Heart right ventricle (tissue), 16 donors: ENCODE results near the gene PLA2G12A. TPM values are rescaled to one million over a fixed set of nuclear protein-coding genes. Genes with fewer than 3 reads are reported as not detected.

Experiments
- ATAC-seq, 8 donors: fragments of 200-7000 bp; cut with Tn5 transposase; one replicate each; pipeline ENCODE4 v1.9.1; 2020; ENCODE audit warnings: mild to moderate bottlenecking in 8 of 8, moderate library complexity in 8 of 8, moderate number of reproducible peaks in 1 of 8
- DNase-seq, 2 donors: peaks; one replicate each; pipeline ENCODE4 v3.0.0-alpha.2; 2020
- H3K27ac ChIP-seq, 10 donors: fragments of 200-600 bp; sonication (generic) in 2 of 10; one replicate each; pipeline versions ENCODE4 v1.5.0 to v1.8.0; 2020 to 2022; ENCODE audit warnings: mild to moderate bottlenecking in 3 of 10
- H3K27me3 ChIP-seq, 7 donors: fragments of 200-600 bp; one replicate each; pipeline ENCODE4 v1.8.0; 2021 to 2022; ENCODE audit warnings: mild to moderate bottlenecking in 2 of 7
- H3K36me3 ChIP-seq, 9 donors: fragments of 200-600 bp; sonication (generic) in 1 of 9; one replicate each; pipeline versions ENCODE4 v1.5.0 to v1.8.0; 2020 to 2022; ENCODE audit warnings: mild to moderate bottlenecking in 2 of 9
- H3K4me1 ChIP-seq, 9 donors: fragments of 200-600 bp; sonication (generic) in 1 of 9; one replicate each; pipeline versions ENCODE4 v1.5.0 to v1.8.0; 2020 to 2022; ENCODE audit warnings: mild to moderate bottlenecking in 4 of 9
- H3K4me3 ChIP-seq, 10 donors: fragments of 200-600 bp; sonication (generic) in 2 of 10; one replicate each; pipeline versions ENCODE4 v1.5.0 to v1.8.0; 2020 to 2022; ENCODE audit warnings: mild to moderate bottlenecking in 7 of 10, moderate library complexity in 2 of 10
- H3K9me3 ChIP-seq, 11 donors: fragments of 200-600 bp in 10 of 11; sonication (generic) in 2 of 11; one replicate each; pipeline versions ENCODE4 v1.5.0 to v1.8.0; 2013 to 2022; ENCODE audit warnings: mild to moderate bottlenecking in 2 of 11, control low read depth in 1 of 11, moderate library complexity in 1 of 11
- WGBS, 2 donors: extraction: QIAGEN DNeasy Blood & Tissue Kit; methylation state at CpG; one replicate each; pipeline ENCODE4 v1.1.7; 2013; ENCODE audit warnings: inconsistent platforms in 1 of 2; 5-methylcytosine and 5-hydroxymethylcytosine counted together
- intact Hi-C, 10 donors: fragments of 100-400 bp; cut with DNase I; formaldehyde crosslinking; loops; one replicate each; pipeline versions ENCODE4 v1.11.1 to v1.14.2; 2022
- polyA plus RNA-seq, 2 donors: library from polyadenylated mRNA; stranded (reverse); fragments of 200-250 nt; gene quantifications; one replicate each; pipeline ENCODE4 v1.2.3, GENCODE V29; 2013
- total RNA-seq, 10 donors: library from RNA; stranded (reverse); fragmentation: NEBNext Ultra II Directional in 3 of 10; extraction: Animal tissue kit (Norgen Biotek cat#: 25700) in 3 of 10; gene quantifications; one replicate each; pipeline versions ENCODE4 v1.2.1 to v1.2.4, GENCODE V29; 2021 to 2023
- TF ChIP-seq, protein P1 (sequence below), 9 donors: fragments of 200-600 bp; sonication (generic) in 2 of 9; IDR thresholded peaks; one replicate each; pipeline versions ENCODE4 v1.5.0 to v1.8.0; 2021 to 2022; ENCODE audit warnings: antibody characterized with exemption in 9 of 9, mild to moderate bottlenecking in 5 of 9, moderate library complexity in 1 of 9
- donor health status: Arrhythmogenic right ventricular cardiomyopathy.
- donor health status: ischemic (EF 13 %, LVEDD 7.1; RV severe dilation, severe dysfunction).
- donor health status: healthy with polysubstance abuse.
- donor health status: DM: no; HTN: yes; CAD: no.
- donor health status: DM: no; HTN: no; CAD: no.
- donor health status: ischemic (EF 25% LVEDD 6.9; RV normal size, moderate dysfunction).
- donor health status: ischemic (EF 25% LVEDD 5.7; RV mildly dilated, moderate dysfunction).
- donor health status: healthy.
- donor health status: DM: yes; HTN: yes; CAD: no.
- donor health status: Ischemic cardiomyopathy.
- donor health status: ischemic (EF 35%, LVEDD 5.7; RV mildly dilated, moderate dysfunction).
- donor health status: nonischemic (EF 11% LVEDD 7.7; RV severe dilation, severe dysfunction).
- donor health status: DM: yes; HTN: yes; CAD: no.
- donor health status: PGD.
- donor health status: ischemic (EF 29% LVEDD 5.4; RV normal size, mild dysfunction).
- donor health status: nonischemic (EF 23%, LVEDD 6.1; RV moderate dilation, normal function).

The PLA2G12A gene
- total and polyA plus RNA-seq, 12 donors = 14.3 to 100 (median 47.3) TPM

DNA sequence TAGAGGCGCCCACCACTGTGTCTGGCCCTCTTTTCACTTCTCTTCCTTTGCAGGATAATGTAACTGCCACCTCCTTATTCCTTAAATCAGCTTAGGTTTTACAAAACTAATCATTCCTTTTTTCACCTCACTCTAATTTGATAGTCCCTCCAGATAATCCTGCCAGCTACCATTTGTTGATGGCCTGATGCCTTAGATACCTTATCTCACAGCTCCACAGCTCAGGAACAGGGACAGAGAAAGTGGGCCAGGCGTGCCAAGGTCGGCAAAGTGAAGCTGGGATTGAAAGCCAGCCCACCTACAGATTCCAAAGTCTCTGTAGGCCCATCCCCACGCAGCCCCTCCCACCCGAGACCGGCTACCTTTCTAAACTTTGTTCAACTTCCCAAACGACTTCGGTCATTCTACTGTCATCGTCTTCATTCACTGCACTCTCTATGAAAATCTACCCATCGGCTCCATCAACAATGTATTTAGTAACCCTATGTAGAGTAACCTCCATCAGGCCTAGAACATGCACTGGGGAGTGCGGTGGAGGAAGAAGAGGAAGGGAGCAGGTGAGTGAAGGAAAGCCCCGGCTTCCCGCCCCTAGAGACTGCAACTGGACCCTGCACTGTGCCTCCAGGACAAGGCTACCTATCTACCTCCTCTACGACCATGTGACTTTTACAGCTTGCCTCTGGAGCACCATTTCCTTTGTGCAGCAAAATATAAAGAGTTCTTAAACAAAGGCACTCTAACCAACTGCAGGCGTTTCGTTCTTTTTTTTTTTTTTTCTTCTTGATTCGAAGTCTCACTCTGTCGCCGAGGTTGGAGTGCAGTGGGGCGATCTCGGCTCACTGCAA lies 28.1 kb downstream of the PLA2G12A start:
- no peaks in the 10 kb centered on the region for H3K27me3 ChIP-seq
- intact Hi-C loops = loop anchor here in 9 of 10 donors (2.0 to 10.0 kb wide), 10 partner anchors 101 to 274 kb away; partner anchors contain the start of genes GAR1 (in 8 of the 9), CFI (in 3 of the 9) and MCUB (in 2 of the 9)
- H3K9me3 ChIP-seq = peaks cover 0 to 1% (median 0%) of the 10 kb centered on the region in 11 donors
- peak overlapping the region; percentile 64 to 96 (median 86) for H3K4me3 ChIP-seq
- TF ChIP-seq, protein P1, sequence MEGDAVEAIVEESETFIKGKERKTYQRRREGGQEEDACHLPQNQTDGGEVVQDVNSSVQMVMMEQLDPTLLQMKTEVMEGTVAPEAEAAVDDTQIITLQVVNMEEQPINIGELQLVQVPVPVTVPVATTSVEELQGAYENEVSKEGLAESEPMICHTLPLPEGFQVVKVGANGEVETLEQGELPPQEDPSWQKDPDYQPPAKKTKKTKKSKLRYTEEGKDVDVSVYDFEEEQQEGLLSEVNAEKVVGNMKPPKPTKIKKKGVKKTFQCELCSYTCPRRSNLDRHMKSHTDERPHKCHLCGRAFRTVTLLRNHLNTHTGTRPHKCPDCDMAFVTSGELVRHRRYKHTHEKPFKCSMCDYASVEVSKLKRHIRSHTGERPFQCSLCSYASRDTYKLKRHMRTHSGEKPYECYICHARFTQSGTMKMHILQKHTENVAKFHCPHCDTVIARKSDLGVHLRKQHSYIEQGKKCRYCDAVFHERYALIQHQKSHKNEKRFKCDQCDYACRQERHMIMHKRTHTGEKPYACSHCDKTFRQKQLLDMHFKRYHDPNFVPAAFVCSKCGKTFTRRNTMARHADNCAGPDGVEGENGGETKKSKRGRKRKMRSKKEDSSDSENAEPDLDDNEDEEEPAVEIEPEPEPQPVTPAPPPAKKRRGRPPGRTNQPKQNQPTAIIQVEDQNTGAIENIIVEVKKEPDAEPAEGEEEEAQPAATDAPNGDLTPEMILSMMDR (IDR thresholded peaks at IDR 0.05) = no peak
- peak overlapping the region in 8 of 10 donors; percentile 78 to 87 (median 82) for H3K27ac ChIP-seq
- ATAC-seq (no peak), DNase-seq (no peak)
- WGBS, 2 donors = 51 to 59% methylated on average over 21 of the region's 21 CpGs
- peaks cover 2 to 26% (median 15%) of the 10 kb centered on the region in 9 donors for H3K4me1 ChIP-seq
- H3K36me3 ChIP-seq = peaks cover 0 to 14% (median 0%) of the 10 kb centered on the region in 9 donors

DNA sequence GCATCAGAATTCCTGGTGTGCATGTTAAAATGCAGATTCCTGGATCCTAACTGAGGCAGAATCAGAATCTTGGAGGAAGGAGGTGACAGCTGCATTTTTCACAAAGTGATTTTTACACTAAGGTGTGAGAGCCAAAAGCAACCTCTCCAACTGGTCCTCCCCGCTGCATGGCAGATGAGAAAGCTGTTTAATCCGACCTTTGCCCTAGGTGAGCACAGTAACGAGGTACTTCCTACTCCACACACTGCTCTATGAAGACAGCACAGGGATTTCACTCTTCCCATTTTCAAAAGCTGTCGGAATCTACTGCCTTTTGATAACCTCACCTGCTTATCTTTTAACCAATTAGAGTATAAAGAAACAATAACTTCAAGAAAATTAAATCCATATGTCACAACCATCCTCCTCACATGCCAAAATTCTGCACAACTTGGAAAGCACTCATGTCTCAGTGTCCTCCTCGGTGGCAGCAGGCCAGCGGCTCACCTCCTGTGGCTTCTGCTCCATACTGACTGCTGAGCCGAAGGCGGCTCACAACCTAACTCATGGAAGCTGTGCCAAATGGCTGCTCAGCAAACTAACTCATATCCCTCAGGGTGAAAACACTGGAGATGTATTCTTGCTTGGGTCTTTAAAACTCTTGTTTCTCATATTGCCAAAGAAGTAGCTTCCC lies 30.2 kb downstream of the PLA2G12A start:
- Histone ChIP-seq H3K27ac (no peak overlapping the region), H3K36me3 (peaks cover 0 to 34% (median 0%) of the 10 kb centered on the region in 9 donors), H3K4me3 (no peak overlapping the region), H3K4me1 (peaks cover 2 to 26% (median 15%) of the 10 kb centered on the region in 9 donors), H3K27me3 (no peaks in the 10 kb centered on the region), H3K9me3 (peaks cover 0 to 3% (median 0%) of the 10 kb centered on the region in 11 donors)
- ATAC-seq = no peak
- intact Hi-C loops = loop anchor here in 9 of 10 donors (5.0 to 10.0 kb wide), 8 partner anchors 103 to 275 kb away; partner anchors contain the start of genes GAR1 (in 7 of the 9), CFI (in 3 of the 9) and MCUB (in 1 of the 9)
- TF ChIP-seq, protein P1 (IDR thresholded peaks at IDR 0.05) = no peak
- no peak for DNase-seq
- WGBS, 2 donors = 83 to 88% methylated on average over 8 of the region's 8 CpGs

DNA sequence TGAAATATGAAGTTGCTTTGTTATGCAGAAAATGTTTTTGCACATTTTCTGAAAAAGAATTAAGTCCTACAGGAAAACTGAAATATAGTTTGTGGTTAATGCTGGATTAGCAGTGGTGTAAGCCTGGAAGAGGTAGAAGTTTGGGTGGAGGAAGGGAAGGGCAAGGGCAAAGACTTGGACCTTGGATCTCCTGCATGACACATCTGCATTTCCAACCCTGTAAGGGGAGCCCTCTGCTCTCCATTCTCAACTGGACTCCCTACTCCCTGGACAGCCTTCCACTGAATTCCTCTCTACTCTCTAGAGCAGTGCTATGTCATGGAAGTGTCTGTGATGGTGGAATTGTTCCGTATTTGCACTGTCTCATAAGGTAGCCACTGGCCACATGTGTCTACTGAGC lies 31.2 kb downstream of the PLA2G12A start:
- 96 to 100% methylated on average over 1 of the region's 1 CpG for WGBS, 2 donors
- peaks cover 0 to 3% (median 0%) of the 10 kb centered on the region in 11 donors for H3K9me3 ChIP-seq
- no peak overlapping the region for H3K4me3 ChIP-seq
- ATAC-seq (no peak), DNase-seq (no peak)
- TF ChIP-seq, protein P1 (IDR thresholded peaks at IDR 0.05) = no peak
- peaks cover under 1 to 19% (median 12%) of the 10 kb centered on the region in 9 donors for H3K4me1 ChIP-seq
- no peak overlapping the region for H3K27ac ChIP-seq
- peaks cover 0 to 45% (median 0%) of the 10 kb centered on the region in 9 donors for H3K36me3 ChIP-seq
- H3K27me3 ChIP-seq = no peaks in the 10 kb centered on the region
- intact Hi-C loops = no loop called here

DNA sequence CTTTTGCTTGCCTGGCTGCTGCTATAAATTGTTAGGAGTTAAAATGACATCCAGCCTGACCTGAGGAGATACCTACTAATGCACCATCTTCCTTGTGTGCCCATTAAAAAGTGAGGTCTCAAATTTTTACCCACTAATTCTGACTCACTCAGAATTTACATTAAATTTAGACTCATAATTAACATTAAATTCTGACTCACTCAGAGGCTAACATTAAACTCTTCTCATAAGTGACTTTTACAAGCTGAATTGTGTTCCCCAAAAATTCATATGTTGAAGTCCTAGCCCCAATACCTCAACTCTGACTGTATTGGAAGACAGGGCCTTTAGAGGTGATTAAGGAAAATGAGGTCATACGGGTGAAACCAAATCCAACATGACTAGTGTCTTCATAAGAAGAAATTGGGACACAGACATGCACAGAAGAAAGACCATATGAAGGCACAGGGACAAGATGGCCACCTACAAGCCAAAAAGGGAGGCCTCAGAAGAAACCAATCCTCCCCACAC lies 38.4 kb downstream of the PLA2G12A start:
- Histone ChIP-seq H3K4me3 (no peak overlapping the region), H3K4me1 (peaks cover 0 to 3% (median 0%) of the 10 kb centered on the region in 9 donors), H3K36me3 (peaks cover 0 to 98% (median 4%) of the 10 kb centered on the region in 9 donors), H3K27ac (no peak overlapping the region), H3K9me3 (no peaks in the 10 kb centered on the region), H3K27me3 (no peaks in the 10 kb centered on the region)
- ATAC-seq = no peak
- intact Hi-C loops = no loop called here
- WGBS, 2 donors = 93 to 97% methylated on average over 1 of the region's 1 CpG
- TF ChIP-seq, protein P1 (IDR thresholded peaks at IDR 0.05) = no peak
- DNase-seq = no peak
